Measurements from ENCODE around the gene CDH5.

CDH5 gene

GRCh38 chr16:66391726-66392670 lies 25.5 kb downstream of the CDH5 start:
- Histone ChIP-seq H3F3A (ENCODE audit: insufficient read depth, low read length) (no peaks in the 10 kb centered on the region), H4K20me1 (ENCODE audit: insufficient read depth, low read length) (no peaks in the 10 kb centered on the region), H3K9me2 (ENCODE audit: low read depth, low read length) (no peaks in the 10 kb centered on the region), H3K9ac (ENCODE audit: low read length) (no peak overlapping the region), H3K4me3 (ENCODE audit: low read depth, low read length, poor library complexity, severe bottlenecking) (no peak overlapping the region), H3K36me3 (ENCODE audit: insufficient read depth, low read length) (no peaks in the 10 kb centered on the region), H3K27me3 (ENCODE audit: insufficient read depth, low read length) (0 out of 2 replicates have a peak, but pooled peaks cover 4% of the 10 kb centered on the region), H3K27ac (ENCODE audit: low read depth, low read length, poor library complexity, severe bottlenecking) (no peak overlapping the region), H3K9me3 (ENCODE audit: low read length) (no peaks in the 10 kb centered on the region), H2AFZ (ENCODE audit: low read length) (no peak overlapping the region), H3K4me1 (ENCODE audit: insufficient read depth, low read length, severe bottlenecking) (no peaks in the 10 kb centered on the region), H3K79me2 (ENCODE audit: insufficient read depth, low read length) (no peaks in the 10 kb centered on the region), H3K4me2 (ENCODE audit: low read length) (no peak overlapping the region)
- no peak for TF ChIP-seq EZH2 (IDR thresholded peaks at IDR 0.05; ENCODE audit: borderline replicate concordance, low read length)

- Histone ChIP-seq H3K36me3 (ENCODE audit: insufficient read depth, low read length) (no peaks in the 10 kb centered on the region), H3K79me2 (ENCODE audit: insufficient read depth, low read length) (no peaks in the 10 kb centered on the region), H4K20me1 (ENCODE audit: insufficient read depth, low read length) (no peaks in the 10 kb centered on the region), H3K4me3 (ENCODE audit: low read depth, low read length, poor library complexity, severe bottlenecking) (no peak overlapping the region), H3K9me3 (ENCODE audit: low read length) (no peaks in the 10 kb centered on the region), H3K27ac (ENCODE audit: low read depth, low read length, poor library complexity, severe bottlenecking) (no peak overlapping the region), H3K4me2 (ENCODE audit: low read length) (no peak overlapping the region), H3K4me1 (ENCODE audit: insufficient read depth, low read length, severe bottlenecking) (no peaks in the 10 kb centered on the region), H2AFZ (ENCODE audit: low read length) (no peak overlapping the region), H3K9me2 (ENCODE audit: low read depth, low read length) (no peaks in the 10 kb centered on the region), H3K9ac (ENCODE audit: low read length) (no peak overlapping the region), H3F3A (ENCODE audit: insufficient read depth, low read length) (no peaks in the 10 kb centered on the region), H3K27me3 (ENCODE audit: insufficient read depth, low read length) (0 out of 2 replicates have a peak, but pooled peaks cover 7% of the 10 kb centered on the region)
- TF ChIP-seq CTCF (IDR thresholded peaks at IDR 0.05; ENCODE audit: low read length) = no peak
- TF ChIP-seq EZH2 (IDR thresholded peaks at IDR 0.05; ENCODE audit: borderline replicate concordance, low read length) = no peak
These were observed 29.5 kb downstream of the CDH5 start for GRCh38 chr16:66395806-66396555.

GRCh38 chr16:66397736-66398433 lies 31.4 kb downstream of the CDH5 start:
- H3F3A ChIP-seq (ENCODE audit: insufficient read depth, low read length) = no peaks in the 10 kb centered on the region
- H3K4me3 ChIP-seq (ENCODE audit: low read depth, low read length, poor library complexity, severe bottlenecking) = no peak overlapping the region
- H3K9ac ChIP-seq (ENCODE audit: low read length) = no peak overlapping the region
- H3K27me3 ChIP-seq (ENCODE audit: insufficient read depth, low read length) = 0 out of 2 replicates have a peak, but pooled peaks cover 7% of the 10 kb centered on the region
- H3K27ac ChIP-seq (ENCODE audit: low read depth, low read length, poor library complexity, severe bottlenecking) = no peak overlapping the region
- no peak for TF ChIP-seq CTCF (IDR thresholded peaks at IDR 0.05; ENCODE audit: low read length)
- TF ChIP-seq EZH2 (IDR thresholded peaks at IDR 0.05; ENCODE audit: borderline replicate concordance, low read length) = no peak
- H3K4me2 ChIP-seq (ENCODE audit: low read length) = no peak overlapping the region
- no peaks in the 10 kb centered on the region for H3K9me2 ChIP-seq (ENCODE audit: low read depth, low read length)
- H3K36me3 ChIP-seq (ENCODE audit: insufficient read depth, low read length) = no peaks in the 10 kb centered on the region
- no peaks in the 10 kb centered on the region for H3K79me2 ChIP-seq (ENCODE audit: insufficient read depth, low read length)
- no peaks in the 10 kb centered on the region for H3K9me3 ChIP-seq (ENCODE audit: low read length)
- H4K20me1 ChIP-seq (ENCODE audit: insufficient read depth, low read length) = no peaks in the 10 kb centered on the region
- no peaks in the 10 kb centered on the region for H3K4me1 ChIP-seq (ENCODE audit: insufficient read depth, low read length, severe bottlenecking)
- no peak overlapping the region for H2AFZ ChIP-seq (ENCODE audit: low read length)

Measured in OCI-LY1 (cell line).